AG09309 (cell line): ENCODE measurements around the gene HOXB3.

ENCODE experiments used
- DNase-seq: peaks from one replicate; pipeline ENCODE4 v3.0.0-alpha.2; 2010; ENCODE audit warnings: low read depth
- H3K4me3 ChIP-seq: 2 replicates; pipeline ENCODE4 v1.5.1; 2011; ENCODE audit warnings: mild to moderate bottlenecking, low read depth, low read length, moderate library complexity; ENCODE audit not compliant: control insufficient read depth
- CTCF ChIP-seq: IDR thresholded peaks from 2 replicates; pipeline ENCODE4 v1.5.1; 2011; ENCODE audit warnings: mild to moderate bottlenecking, low read depth, low read length, inconsistent platforms; ENCODE audit not compliant: insufficient read depth, control insufficient read depth; ENCODE audit errors: missing control alignments

Gene HOXB3

GRCh38 chr17:48566717-48567116 is 23.3 kb downstream of the HOXB3 start:
- no peak for TF ChIP-seq CTCF
- H3K4me3 ChIP-seq = no peak overlapping the region

GRCh38 chr17:48565925-48566710 is 23.9 kb downstream of the HOXB3 start:
- no peak overlapping the region for H3K4me3 ChIP-seq
- no peak for TF ChIP-seq CTCF
- no peak for DNase-seq

More at GRCh38 chr17:48566717-48567116, 23.3 kb downstream of the HOXB3 start:
- DNase-seq = no peak

DNA sequence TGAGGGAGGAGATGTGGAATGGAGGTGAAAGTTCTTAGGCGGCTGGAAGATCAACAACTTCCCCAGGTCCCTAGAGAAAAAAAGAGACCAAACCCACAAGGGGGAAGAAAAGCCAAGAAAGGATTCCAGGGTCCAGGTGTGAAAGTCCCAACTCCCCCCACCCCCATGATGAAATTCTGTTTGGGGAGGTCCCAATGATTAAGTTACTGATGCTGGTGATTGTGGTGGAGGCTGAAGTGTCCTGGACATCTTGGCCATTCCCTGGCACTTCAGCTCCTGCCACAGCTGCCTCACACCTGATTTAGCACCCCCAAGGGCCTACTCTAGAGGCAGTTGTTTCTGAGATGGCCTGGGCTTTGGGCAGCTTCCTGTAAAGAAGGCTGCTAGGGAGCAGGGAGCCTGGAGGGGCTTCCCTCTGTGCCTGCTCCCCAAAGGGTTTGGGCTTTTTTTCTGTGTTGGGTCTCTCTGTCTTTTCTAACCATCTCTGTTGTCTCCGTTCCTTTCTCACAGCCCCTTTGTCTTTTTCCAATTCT is 25.0 kb downstream of the HOXB3 start:
- no peak for DNase-seq
- no peak for TF ChIP-seq CTCF
- H3K4me3 ChIP-seq = no peak overlapping the region

- peak overlapping the region; percentile 8; the same call in 1 of the 2 replicates for H3K4me3 ChIP-seq
Observed at GRCh38 chr17:48564188-48565021, 25.6 kb downstream of the HOXB3 start.

GRCh38 chr17:48563867-48564187 is 26.2 kb downstream of the HOXB3 start:
- no peak for TF ChIP-seq CTCF
- no peak overlapping the region for H3K4me3 ChIP-seq
- DNase-seq = no peak

More at GRCh38 chr17:48564188-48565021, 25.6 kb downstream of the HOXB3 start:
- DNase-seq = no peak
- no peak for TF ChIP-seq CTCF

GRCh38 chr17:48563385-48563838 is 26.6 kb downstream of the HOXB3 start:
- H3K4me3 ChIP-seq = no peak overlapping the region
- no peak for DNase-seq
- TF ChIP-seq CTCF = no peak
